LHCN-M2 (cell line): ENCODE measurements around the gene GCA. TPM values are rescaled to one million over a fixed set of nuclear protein-coding genes. Genes with fewer than 3 reads are reported as not detected.

ENCODE experiments used
- DNase-seq: peaks from one replicate; pipeline ENCODE4 v3.0.0-alpha.2; 2012; ENCODE audit warnings: low read depth
- total RNA-seq: library from RNA; depleted of rRNA; stranded (reverse); fragments of >200 nt; gene quantifications from 2 replicates; pipeline ENCODE4 v1.2.3, GENCODE V29; 2014

The GCA gene
- total RNA-seq, 1 experiment from 2014 or later, result 0.52 TPM

DNA sequence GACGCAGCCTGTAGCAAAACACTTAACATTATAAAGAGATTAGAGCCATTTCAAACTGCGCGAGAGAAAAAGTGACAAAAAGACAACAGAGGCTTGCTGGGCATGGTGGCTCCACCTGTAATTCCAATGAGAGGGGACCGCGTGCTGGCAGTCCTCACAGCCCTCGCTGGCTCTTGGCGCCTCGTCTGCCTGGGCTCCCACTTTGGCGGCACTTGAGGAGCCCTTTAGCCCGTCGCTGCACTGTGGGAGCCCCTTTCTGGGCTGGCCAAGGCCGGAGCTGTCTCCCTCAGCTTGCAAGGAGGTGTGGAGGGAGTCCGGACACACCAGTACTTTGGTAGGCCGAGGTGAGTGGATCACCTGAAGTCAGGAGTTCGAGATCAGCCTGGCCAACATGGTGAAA, 16.1 kb upstream of the GCA start:
- no peak for DNase-seq

DNA sequence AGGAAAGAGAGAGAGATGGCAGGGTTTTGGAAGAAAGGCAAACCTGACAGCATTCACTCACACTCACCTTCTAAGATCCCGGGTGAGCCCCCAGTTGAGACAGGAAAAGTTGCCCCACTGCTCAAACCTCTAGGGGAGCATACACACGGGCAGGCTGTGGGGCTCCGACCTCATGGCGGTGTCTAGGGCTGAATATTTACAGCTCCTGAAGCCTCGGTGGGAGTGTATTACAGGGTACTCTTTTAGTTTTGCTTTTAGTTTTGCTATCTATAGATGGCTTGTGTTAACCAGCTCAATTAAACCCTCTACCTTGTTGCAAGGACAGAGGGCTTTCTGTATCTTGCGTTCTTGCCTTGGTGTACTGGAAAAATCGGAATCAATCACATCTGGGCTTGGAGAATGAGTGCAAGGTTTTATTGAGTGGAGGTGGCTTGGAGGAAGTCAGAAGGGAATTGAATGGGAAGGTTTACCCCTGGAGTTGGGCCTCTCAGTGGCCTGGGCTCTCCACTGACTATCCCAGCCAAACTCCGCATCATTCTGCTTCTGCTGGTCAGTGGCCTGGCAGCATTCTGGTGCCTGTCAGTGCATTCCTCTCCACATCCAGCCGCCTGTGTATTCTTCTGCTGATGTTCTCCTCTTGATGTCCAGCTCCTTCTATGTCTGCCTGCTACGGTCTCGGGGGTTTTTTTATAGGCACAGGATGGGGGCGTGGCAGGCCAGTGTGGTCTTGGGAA, 15.3 kb upstream of the GCA start:
- DNase-seq, result no peak

DNA sequence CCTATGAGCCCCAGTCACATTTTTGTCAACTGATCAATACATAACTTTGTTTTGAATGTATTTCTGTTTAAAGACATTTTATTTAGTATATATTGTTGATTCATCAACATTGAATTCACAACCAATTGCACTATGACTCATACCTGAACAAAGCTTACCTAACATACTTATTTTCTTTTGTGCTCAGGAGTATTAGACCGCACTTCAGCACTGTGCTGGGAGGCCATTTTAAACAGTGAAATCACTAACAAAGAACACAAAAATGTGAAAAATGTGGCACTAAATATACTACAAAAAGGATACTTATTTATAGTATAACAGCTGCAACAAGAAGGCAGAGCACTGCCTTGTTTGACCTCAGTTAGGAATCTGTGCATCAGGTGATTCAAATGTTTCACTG, 13.1 kb upstream of the GCA start:
- peak; percentile 50 for DNase-seq

DNA sequence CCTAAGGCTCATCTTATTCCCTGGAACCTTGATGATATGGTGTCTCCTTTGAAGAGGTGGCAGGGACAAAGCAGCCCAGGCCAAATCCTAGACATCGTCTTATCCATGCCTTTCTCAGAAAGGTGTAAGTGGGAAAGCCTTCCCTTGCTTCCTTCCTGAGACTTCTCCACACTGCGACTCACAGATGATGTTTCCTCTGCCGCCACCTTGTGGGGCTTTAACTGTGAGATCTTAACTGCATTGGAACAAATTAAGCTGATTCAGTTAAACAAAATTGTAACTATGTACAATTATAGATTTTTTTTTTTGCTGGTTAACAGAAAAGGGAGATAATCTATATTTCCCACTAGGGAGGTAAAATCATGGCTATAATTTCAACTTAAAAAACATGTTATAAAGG, 10.0 kb upstream of the GCA start:
- DNase-seq, result peak; percentile 46

DNA sequence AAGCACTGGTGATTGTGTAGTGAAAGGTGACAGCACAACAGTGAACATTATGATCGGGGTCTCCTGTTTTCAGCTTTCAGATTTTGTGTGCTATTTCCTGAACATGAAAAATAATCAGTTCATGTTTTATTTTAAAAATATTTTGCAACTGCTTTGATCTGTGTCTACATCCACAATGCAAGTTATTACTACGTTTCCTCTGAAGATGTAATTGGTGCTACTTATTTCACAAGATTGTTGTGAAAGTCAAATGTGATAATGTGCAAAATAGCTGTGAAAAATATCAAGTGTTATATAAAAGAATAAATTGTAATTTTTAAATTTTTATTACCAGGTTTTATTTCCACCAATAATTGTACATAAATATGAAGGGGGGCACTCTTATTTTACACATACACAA, 6.1 kb upstream of the GCA start:
- DNase-seq, result no peak

DNA sequence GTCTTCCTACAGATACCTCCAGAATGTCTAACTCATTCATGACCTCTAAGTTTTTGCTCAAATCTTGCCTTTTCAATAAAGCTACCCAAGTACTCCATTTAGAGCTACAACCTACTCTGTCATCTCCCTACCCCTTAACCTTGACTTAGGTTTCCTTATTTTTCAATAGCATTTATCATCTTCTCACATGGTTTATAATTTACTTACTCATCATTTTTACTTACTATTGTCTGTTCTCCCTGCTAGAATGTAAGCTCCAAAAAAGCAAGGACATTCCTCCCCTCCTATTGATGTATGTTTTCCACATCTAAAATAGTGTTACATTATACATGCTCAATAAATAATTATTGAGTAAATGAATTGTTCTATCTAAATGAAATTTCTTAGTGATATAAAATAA, 3.1 kb upstream of the GCA start:
- no peak for DNase-seq

DNA sequence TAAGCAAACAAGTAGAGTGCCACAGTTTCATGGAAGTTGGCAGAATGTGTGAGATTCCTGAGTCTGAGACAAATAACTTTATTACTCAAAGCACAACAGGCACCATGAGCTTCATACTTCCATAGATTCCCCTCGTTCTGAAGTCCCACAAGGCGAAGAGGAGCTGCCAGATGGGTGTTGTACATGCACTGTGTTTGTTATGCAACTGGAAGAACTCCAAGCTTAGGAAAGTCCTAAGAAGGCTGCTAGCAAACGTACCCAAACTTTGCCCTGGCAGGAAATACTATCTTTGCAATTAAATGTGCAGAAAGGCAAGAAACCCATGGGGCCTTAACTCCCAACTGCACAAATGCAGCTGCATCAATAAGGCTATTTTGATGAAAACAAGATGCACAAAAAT, 1.6 kb upstream of the GCA start:
- no peak for DNase-seq

DNA sequence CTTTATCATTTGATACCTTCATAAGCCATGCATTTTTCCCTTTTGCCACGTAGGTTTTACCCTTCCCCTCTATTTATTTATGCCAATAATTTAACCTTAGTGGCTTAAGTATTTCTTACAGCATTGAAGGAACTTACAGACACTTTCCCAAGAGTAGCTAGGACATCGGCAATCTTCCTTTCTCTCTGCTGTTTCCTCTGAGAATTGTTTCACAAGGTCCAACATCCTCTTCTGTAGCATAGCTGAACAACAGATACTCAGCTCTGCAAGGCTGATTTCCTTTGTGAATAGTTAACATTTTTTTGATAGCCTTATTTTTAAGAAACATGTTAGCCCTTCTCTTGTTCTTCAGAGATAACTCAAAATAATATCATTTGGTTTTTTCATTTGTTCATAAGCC, 1.1 kb upstream of the GCA start:
- no peak for DNase-seq

DNA sequence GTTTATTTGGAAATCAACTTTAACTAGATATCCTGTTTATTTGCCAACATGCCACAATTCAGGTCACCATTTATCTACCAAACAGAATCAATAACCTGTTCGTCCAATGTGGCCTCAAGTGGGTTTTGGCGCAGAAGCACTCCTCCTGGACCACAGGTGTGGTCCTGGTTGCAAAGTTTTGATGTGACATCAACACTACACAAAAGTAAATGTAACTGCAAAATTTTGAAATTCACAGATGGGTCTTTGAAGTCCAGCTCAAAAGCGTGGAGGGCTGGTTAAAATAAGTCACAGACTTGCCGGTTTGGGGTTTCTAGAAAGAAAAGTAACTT, 474 bp upstream of the GCA start:
- no peak for DNase-seq

DNA sequence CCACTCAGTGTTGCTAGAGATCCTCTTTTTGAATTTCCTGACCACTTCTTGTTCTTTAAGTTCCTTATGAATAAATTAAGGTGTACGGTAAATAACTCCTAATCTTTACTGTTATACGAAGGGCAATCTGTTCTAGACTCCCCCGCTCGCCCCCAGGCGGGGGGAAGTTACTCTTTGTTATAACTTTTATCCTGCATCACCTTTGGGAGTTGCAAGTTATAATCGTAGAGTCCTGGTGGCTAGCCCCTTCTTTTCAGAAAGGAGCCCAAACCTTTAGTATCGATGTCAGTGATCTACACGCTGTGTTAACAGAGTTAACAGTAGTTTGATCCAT, 652 bp downstream of the GCA start:
- no peak for DNase-seq

DNA sequence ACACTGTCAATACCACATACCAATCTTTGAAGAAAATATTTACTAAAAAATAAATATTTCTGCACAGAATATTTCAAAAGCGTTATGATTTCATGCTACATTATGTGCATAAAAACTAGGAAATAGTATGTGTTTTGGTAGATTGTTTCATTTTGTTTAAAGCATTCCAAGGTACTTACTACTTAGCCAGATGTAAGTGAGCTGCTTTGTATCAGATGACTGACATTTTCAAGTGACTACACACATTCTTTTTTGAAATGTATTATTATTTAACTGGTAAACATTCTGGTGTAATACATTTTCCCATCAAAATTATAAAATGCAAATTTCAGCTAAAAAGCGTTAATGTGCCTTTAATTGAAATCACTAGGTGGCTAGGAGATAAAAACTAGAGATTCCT, 21.5 kb downstream of the GCA start:
- DNase-seq, result no peak

DNA sequence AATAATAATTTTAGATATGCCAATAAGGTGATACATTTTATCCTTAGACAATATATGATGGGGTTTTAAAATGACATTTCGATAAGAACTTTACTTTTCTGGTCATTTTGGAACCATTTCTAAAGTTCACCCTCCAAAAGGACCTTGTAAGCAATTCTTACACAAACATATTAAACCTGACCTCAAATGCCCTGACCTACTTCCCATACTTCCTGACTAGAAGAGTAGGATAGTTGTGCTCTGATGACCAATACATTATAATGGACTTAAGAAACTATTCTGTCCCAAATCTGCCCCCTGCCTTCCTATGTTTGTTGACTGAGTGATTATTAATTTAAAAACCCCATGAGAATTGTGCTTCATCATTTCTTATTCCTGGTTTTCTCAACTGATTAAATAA, 24.6 kb downstream of the GCA start:
- no peak for DNase-seq

DNA sequence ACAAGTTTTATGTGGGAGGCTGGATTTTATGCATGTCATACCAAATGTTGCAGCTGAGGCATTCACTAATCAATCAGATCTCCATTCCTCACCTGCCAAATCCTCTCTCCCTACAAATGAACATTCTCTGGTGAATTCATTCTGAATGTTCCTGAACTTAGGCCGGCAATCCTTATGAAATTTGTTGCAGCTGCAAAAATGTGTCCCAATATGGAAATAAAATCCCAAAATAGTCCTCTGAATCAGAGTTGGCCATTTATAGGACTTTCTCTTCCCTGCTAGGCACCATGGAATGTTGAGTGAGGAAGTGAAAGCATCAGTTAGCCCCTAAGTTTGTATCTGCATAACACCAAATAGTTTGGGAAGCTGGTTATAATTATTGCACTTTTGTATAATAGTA, 25.6 kb downstream of the GCA start:
- DNase-seq, result no peak

DNA sequence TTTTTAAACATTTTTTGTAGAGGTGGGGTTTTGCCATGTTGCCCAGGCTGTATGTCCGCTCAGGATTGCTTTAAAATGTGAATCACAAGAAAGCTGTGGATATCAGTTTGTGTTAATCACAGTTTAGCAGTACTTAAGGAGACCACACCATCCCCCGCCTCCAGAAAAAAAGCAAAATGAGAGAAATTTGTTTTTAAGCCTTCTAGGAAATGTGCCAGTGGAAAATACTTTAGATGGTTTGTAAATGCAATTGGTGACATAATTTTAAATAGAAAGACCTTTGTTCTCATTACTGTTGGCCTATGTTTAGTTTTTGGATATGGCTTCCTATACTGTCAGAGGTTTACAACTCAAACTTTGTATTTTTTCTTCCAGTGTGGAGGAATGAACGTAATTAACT, 27.0 kb downstream of the GCA start:
- DNase-seq, result no peak

DNA sequence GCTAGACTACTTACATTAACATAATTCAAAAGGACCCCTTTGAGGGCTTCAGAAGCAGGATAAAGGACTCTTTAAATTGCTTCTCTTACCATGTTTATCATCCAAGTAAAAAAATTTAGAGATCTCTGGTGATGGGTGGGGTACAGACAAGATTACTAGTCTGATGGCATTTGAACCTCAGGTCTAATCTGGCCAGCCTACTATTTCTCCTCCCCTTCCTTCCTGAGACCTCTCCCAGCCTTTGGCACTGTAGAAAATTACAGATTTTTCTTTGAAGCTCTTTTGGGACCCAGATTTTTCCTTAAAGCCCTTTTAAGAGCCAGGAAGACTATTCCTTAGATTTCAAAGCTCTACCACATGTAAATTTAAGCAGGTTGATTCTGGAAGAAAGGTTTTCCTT, 28.9 kb downstream of the GCA start:
- no peak for DNase-seq

DNA sequence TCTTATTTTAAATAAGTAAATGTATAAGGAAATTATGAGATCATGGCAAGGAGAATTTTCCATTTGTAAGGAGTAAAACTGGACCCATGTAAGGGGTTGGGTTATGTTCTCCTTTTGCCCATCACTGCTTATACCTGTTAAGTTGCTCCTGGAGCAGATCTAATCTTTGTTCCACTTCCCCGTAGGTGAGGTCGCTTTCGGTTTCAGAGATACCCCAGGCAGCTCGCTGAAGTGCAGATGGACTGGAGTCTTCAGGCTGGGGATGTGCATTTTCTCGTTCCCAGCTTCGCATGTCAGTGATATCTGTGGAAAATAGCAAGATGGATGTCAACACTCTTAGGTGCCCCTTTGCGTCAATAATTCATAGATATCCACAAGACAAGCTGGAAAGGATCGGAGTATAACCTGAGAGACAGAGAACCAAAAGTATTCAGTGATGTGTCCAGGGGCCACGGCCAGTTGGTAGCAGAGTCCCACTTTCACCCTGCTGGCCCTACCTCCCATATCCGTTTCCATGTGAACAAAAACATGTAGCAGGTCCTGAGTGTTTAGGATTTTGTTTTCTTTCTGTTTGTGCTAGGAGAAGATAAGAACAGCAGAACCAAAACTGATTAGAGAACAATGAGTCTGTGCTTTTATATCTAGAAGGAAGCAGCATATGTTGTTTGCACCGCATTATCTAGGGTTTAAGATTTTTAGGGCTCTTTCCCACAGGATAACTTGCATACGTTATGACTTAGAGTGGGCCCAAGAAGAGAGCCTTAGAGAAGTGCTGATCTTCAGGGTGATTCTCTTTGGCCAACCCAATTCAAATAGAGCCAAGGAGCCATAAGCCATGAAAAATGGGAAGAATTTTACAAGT, 36.0 kb downstream of the GCA start:
- DNase-seq, result no peak

DNA sequence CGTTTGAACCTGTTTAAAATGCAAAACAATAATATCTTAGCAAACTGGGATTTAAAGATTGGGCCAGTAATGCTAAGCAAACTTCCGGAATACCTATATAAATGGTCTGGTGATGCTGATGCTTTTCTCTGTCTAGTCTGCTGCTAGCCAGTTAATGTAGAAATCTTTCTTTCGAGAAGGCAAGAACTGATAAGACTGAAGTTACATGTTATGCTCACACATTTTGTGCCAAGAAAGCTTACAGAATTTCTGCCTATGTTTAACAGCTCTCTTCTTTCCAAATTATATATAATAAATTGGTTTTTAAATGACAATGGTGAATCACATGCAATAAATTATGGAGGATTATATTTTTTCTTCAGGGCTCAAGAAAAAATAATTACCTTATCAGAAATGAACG, 37.9 kb downstream of the GCA start:
- no peak for DNase-seq

DNA sequence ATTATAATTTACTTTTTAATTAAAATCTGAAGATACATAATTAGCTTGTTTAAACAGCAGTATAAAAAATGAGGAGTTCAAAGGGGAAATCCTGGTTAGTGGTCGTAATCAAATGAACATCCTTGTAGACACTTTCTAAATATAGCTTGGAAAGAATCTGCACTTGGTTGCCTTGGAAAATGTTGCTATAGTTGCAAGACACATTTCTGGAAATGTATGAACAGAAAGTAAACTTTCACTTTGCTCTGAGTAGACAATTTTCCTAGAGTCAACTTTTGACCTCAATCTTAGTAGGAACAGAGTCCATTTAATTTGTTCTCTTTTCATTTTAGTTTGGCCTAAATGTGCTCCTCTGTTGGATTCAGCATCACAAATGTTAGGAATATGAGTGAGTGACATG, 38.3 kb downstream of the GCA start:
- DNase-seq, result no peak

DNA sequence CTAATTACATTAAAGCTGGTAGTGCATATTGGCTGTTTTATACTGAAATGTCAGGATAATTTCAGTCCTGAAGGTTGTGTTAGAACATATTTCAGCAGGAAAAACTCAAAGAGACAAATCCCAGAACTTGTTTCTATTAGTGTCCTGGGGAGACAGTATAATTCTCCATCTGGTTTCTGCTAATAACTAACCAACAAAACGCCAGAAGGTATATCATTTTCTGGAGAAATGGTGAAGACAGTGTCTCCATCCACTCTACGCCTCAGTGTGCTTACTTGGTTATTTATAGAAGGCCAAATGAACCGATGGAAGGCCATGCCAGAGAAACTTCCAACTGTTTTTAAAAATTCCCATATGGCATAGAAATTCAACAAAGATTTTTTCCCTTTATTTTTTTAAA, 41.6 kb downstream of the GCA start:
- no peak for DNase-seq

DNA sequence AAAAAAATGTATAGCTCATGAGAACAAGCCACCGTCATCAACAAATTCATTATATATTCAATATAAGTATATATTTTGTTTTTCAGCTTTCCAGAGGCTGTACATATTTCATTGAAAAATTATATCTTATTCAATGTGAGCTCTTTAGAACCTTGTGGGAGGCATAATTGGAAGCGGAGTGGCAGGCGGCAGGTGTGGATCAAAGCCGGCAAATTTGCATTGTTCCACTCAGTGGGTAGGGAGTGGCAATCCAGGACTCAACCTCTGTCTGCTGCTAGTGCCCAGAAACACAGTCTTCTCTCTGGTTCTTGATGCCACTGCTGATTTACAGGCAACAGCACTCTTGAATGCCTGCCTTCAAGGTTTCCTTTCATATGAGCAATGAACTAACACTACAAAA, 46.9 kb downstream of the GCA start:
- no peak for DNase-seq

DNA sequence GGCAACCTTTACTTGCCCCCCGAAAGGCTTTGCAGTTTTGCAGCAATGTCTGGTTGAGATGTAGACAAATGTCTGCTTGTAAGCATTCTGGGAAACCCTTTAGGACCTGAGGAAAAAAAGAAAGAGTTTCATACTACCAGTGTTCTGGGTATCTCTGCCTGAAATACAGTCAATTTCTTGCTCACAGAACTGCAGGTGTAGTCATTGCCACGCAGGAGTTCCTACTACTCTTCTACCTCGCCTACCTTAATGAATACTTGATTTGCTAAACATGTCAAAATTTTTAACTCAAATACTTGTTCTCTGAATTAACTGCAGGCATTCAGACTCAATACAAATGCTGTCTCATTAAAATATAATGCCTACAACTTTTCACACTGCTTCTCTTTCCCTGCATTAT, 56.4 kb downstream of the GCA start:
- no peak for DNase-seq

DNA sequence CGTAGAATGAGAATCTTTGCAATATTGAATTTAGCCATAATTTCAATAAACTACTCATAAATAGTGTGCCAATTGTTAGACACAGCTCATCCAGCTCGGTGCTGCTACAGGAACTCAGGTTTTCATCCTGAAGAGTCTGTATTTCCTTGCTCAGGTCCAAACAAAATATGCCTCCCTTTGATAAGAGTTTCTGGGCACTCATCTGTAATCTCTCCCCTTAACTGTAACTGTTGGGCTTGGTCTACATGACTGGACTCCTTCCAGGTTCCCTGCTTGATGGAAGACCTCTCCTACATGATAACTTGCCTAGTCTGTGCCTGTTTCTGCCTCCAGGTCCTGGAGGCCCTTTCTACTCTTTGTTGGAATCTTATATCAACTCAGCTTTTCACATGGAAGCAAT, 57.9 kb downstream of the GCA start:
- no peak for DNase-seq

DNA sequence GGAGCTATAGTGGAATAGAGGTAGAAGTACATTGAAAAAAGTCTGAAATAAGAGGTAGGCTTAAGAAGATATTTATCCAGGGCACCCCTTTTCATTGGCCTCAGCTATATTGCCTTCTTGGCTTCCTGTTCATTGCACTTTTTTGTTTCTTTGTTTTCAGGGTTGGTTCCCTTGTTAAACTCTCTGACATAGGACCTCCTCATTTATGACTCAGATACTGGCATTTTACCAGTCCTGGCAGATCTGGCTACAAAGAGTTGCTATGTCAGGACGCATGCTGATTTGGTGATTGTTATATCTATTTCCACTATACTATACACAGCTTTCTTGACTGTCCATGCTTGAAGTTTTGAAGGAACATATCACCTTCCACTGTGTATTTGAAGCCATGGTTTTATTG, 60.0 kb downstream of the GCA start:
- DNase-seq, result peak; percentile 48
